Measurements from ENCODE around the gene TMEM54. TPM values are rescaled to one million over a fixed set of nuclear protein-coding genes. Genes with fewer than 3 reads are reported as not detected.

The TMEM54 gene
- total and polyA plus RNA-seq, 10 of the 15 experiments (the other 5 are each of a cell fraction or from before 2014, with no cell fraction given): 0.07 to 0.94 (median 0.56) TPM; not detected in 1

- TF ChIP-seq CUX1 (IDR thresholded peaks at IDR 0.05; ENCODE audit: insufficient replicate concordance, low read depth, low read length) (no peak), BMI1 (IDR thresholded peaks at IDR 0.05; ENCODE audit: borderline replicate concordance) (no peak), RB1 (IDR thresholded peaks at IDR 0.05; ENCODE audit: borderline replicate concordance) (no peak), TARDBP (IDR thresholded peaks at IDR 0.05; ENCODE audit: borderline replicate concordance) (no peak), SP1 (IDR thresholded peaks at IDR 0.05; ENCODE audit: low read depth, low read length) (no peak), ZNF622 (IDR thresholded peaks at IDR 0.05) (no peak)
Observed at GRCh38 chr1:32931760-32932159, 30.6 kb upstream of the TMEM54 start (continued).

GRCh38 chr1:32929366-32929765, 28.2 kb upstream of the TMEM54 start:
- DNase-seq (ENCODE audit: low read depth, low spot score) (no peak), ATAC-seq (no peak), FAIRE-seq (no peak)
- Histone ChIP-seq H3K4me2 (ENCODE audit: control insufficient read depth, insufficient read depth) (no peak overlapping the region), H4K20me1 (ENCODE audit: control insufficient read depth, insufficient read depth) (no peaks in the 10 kb centered on the region), H3K36me3 (ENCODE audit: control insufficient read depth in 2 of 2, insufficient read depth in 2 of 2, low read length in 1 of 2) (no peaks in the 10 kb centered on the region), H3K4me1 (ENCODE audit: control insufficient read depth, insufficient read depth, low read length) (no peaks in the 10 kb centered on the region), H3K27ac (ENCODE audit: control insufficient read depth, insufficient read depth) (no peak overlapping the region), H3K9me3 (replicated peaks; ENCODE audit: control insufficient read depth, insufficient read depth, low read length) (no peaks in the 10 kb centered on the region), H3K4me3 (no peak overlapping the region), H3K9ac (ENCODE audit: control insufficient read depth, insufficient read depth, low read length) (no peak overlapping the region), H3K27me3 (replicated peaks in 1 of 2; ENCODE audit: control insufficient read depth in 2 of 2, insufficient read depth in 2 of 2, low read length in 1 of 2) (peaks cover 0 to 5% of the 10 kb centered on the region in 2 experiments; a peak in 2 of 4 replicates), H2AFZ (ENCODE audit: control insufficient read depth, low read depth, low read length) (no peak overlapping the region), H3K79me2 (ENCODE audit: control insufficient read depth, insufficient read depth, low read length) (no peaks in the 10 kb centered on the region)
- in situ Hi-C loops (cut with MboI): loop anchor here (25.0 kb wide), 1 partner anchor 683 kb away; no protein-coding TSS in a partner anchor
- CTCF ChIA-PET: interaction anchor here (1.1 to 1.3 kb wide), 2 partner anchors 56 to 78 kb away, joined by 4 to 5 read pairs; no protein-coding TSS in a partner anchor
- intact Hi-C loops (cut with micrococcal nuclease; ENCODE audit: unreplicated experiment): no loop called here
- POLR2A ChIA-PET: interaction anchor here (1.2 to 1.5 kb wide), 2 partner anchors 78 to 125 kb away, joined by 3 read pairs; no protein-coding TSS in a partner anchor
- TF ChIP-seq LARP7 (IDR thresholded peaks at IDR 0.05): no peak
- SMC1A ChIA-PET (ENCODE audit: uncharacterized antibody, unreplicated experiment): interaction anchor here (1.2 to 8.4 kb wide), 2 partner anchors 127 to 156 kb away, joined by 5 to 110 read pairs; no protein-coding TSS in a partner anchor
- RAD21 ChIA-PET (ENCODE audit: unreplicated experiment): interaction anchor here (1.1 to 1.4 kb wide), 2 partner anchors 76 to 145 kb away, joined by 3 read pairs; no protein-coding TSS in a partner anchor
- WGBS (ENCODE audit: insufficient coverage, insufficient replicate concordance, low lambda C conversion rate, missing lambda C conversion rate): 0% methylated on average over 2 of the region's 2 CpGs
- no TSS peak for BruUV-seq (replicated peaks)

Measured in GM12878 (cell line).